Gastrocnemius medialis (tissue), 4 donors: ENCODE measurements around the gene ITIH1. TPM values are rescaled to one million over a fixed set of nuclear protein-coding genes. Genes with fewer than 3 reads are reported as not detected.

Source experiments
- ATAC-seq, 2 donors: fragments of 150-250 bp; one replicate each; pipeline ENCODE4 v1.9.1; 2016
- DNase-seq, 2 donors: peaks; one replicate each; pipeline ENCODE4 v3.0.0-alpha.2; 2019
- H3K27ac ChIP-seq, 4 donors: fragments of 200-600 bp; sonication (generic); 1 replicate in 1 of 4; 2 replicates in 3 of 4; pipeline ENCODE4 v1.5.1; 2016 to 2018; ENCODE audit warnings: mild to moderate bottlenecking in 2 of 4, moderate library complexity in 1 of 4
- H3K27me3 ChIP-seq, 3 donors: fragments of 200-600 bp; sonication (generic) in 2 of 3; 1 replicate in 1 of 3; 2 replicates in 2 of 3; pipeline versions ENCODE4 v1.5.1 to v1.6.0; 2016 to 2019; ENCODE audit warnings: mild to moderate bottlenecking in 1 of 3, moderate library complexity in 1 of 3
- H3K36me3 ChIP-seq, 2 donors: fragments of 200-600 bp; sonication (generic) in 1 of 2; one replicate each; pipeline ENCODE4 v1.5.1; 2017 to 2018
- H3K4me1 ChIP-seq, 2 donors: fragments of 200-600 bp; sonication (generic) in 1 of 2; one replicate each; pipeline ENCODE4 v1.5.1; 2016 to 2017; ENCODE audit warnings: mild to moderate bottlenecking in 2 of 2
- H3K4me3 ChIP-seq, 4 donors: fragments of 200-600 bp; sonication (generic) in 3 of 4; 1 replicate in 1 of 4; 2 replicates in 3 of 4; pipeline ENCODE4 v1.5.1; 2016 to 2019; ENCODE audit warnings: mild to moderate bottlenecking in 2 of 4
- H3K9me3 ChIP-seq, 3 donors: fragments of 200-600 bp; sonication (generic) in 2 of 3; 1 replicate in 1 of 3; 2 replicates in 2 of 3; pipeline ENCODE4 v1.5.1; 2016 to 2019
- POLR2A ChIP-seq, 2 donors: fragments of 450-650 bp; IDR thresholded peaks; one replicate each; pipeline ENCODE4 v1.6.1; 2017; ENCODE audit warnings: antibody characterized with exemption in 2 of 2, mild to moderate bottlenecking in 2 of 2, moderate library complexity in 2 of 2
- in situ Hi-C, 4 donors: fragments of 200-750 bp; cut with MboI; loops; one replicate each; pipeline versions ENCODE4 v1.15.0 to v1.8.0; 2017; ENCODE audit warnings: low sequenced_read_pairs in 4 of 4
- intact Hi-C: fragments of 100-400 bp; cut with DNase I; formaldehyde crosslinking; loops from one replicate; pipeline ENCODE4 v1.15.1; 2023; ENCODE audit warnings: low total_unique reads
- total RNA-seq, 4 donors: library from RNA; depleted of rRNA; stranded (reverse); fragments of >200 nt; gene quantifications; one replicate each; pipeline versions ENCODE4 v1.1.0 to v1.2.3, GENCODE V29; 2016
- TF ChIP-seq, protein P1 (sequence below), 5 experiments: fragments of 450-650 bp in 3 of 5; fragments of 200-600 bp in 2 of 5; sonication (generic) in 2 of 5; IDR thresholded peaks in 4 of 5; conservative IDR thresholded peaks in 1 of 5; 1 replicate in 4 of 5; 2 replicates in 1 of 5; pipeline ENCODE4 v1.5.1; 2016 to 2019; ENCODE audit warnings: antibody characterized with exemption in 5 of 5, mild to moderate bottlenecking in 3 of 5, moderate library complexity in 3 of 5

ITIH1 gene
- total RNA-seq, 4 donors from 2014 or later = 0.72 to 2.1 TPM; not detected in 2

DNA sequence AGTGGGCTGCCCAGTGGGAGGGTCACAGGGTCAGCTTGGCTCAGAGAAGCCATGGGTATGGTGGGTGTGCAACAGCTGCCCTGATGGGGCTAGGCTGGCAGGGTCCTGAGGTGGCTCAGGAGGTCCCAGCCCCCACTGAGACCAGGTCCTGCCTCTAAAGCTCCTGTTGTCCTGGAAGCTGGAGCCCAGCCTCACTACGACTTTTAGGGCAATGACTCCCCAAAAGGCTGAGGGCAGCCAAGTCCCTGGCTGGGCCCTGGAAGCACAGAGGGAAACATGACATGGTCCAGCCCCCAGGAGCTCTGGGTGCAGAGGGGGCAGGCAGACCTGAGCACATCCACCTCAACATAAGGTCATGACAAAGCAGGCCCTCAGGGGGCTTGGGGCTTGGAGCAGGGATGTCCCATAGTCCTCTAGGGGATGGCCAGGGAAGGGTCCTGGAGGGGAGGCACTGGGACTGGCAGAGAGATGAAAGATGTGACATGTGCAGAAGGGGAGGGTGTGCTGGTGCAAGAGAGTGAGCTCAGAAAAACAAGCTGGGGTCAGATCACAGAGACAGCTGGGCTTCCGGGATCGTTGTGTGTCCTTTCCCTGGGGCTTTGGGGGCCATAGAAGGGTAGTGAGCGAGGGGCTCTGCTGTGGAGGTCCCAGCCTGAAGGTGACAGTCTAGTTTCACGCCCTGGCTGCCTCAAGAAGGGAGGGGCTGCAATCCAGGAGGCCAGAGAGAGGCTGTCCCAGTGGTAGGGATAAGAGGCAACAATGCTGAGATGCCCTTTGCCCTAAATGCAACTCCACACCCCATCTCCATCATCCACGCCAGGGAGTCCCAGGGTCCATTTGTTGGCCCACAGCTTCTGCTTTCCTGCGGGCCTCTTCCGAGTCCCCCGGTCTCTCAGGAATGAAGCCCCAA lies 16.6 kb downstream of the ITIH1 start:
- in situ Hi-C loops = no loop called here
- ATAC-seq (no peak), DNase-seq (no peak)
- TF ChIP-seq, protein P1, sequence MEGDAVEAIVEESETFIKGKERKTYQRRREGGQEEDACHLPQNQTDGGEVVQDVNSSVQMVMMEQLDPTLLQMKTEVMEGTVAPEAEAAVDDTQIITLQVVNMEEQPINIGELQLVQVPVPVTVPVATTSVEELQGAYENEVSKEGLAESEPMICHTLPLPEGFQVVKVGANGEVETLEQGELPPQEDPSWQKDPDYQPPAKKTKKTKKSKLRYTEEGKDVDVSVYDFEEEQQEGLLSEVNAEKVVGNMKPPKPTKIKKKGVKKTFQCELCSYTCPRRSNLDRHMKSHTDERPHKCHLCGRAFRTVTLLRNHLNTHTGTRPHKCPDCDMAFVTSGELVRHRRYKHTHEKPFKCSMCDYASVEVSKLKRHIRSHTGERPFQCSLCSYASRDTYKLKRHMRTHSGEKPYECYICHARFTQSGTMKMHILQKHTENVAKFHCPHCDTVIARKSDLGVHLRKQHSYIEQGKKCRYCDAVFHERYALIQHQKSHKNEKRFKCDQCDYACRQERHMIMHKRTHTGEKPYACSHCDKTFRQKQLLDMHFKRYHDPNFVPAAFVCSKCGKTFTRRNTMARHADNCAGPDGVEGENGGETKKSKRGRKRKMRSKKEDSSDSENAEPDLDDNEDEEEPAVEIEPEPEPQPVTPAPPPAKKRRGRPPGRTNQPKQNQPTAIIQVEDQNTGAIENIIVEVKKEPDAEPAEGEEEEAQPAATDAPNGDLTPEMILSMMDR (IDR thresholded peaks at IDR 0.05 in 4 of 5, conservative IDR thresholded peaks at IDR 0.05 in 1 of 5) = no peak
- no peak for TF ChIP-seq POLR2A (IDR thresholded peaks at IDR 0.05)
- Histone ChIP-seq H3K4me1 (no peaks in the 10 kb centered on the region), H3K27me3 (no peaks in the 10 kb centered on the region), H3K36me3 (no peaks in the 10 kb centered on the region), H3K4me3 (no peak overlapping the region), H3K9me3 (no peaks in the 10 kb centered on the region), H3K27ac (no peak overlapping the region)
- intact Hi-C loops = no loop called here

DNA sequence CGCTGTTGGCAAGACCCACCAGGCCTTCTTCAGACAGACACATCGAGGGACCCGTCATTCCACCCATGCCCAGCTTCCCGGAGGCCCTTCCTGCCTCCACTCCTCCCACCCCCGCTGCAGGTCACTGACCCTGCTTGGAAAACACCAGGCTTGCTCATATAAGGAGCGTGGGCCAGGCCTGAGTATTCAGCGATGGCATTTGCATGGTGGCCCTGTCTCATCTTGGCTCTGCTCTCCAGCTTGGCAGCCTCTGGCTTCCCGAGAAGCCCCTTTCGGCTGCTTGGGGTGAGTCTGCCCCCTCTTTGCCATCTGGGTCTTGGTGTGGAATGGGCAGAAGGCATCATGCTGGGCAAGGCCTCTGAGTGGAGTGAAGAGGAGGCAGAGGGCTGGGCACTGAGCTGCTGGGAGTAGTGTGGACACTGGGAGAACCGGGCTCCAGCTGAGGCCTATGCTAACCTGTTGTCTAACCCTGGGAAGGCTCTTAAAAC lies 17.3 kb downstream of the ITIH1 start, which contains the start of gene ITIH3:
TSS of gene ITIH3 (plus strand) at position 185 of the 488 bp plus-strand sequence. CDS start at position 193, 8 bp downstream.
- DNase-seq (no peak), ATAC-seq (no peak)
- TF ChIP-seq POLR2A (IDR thresholded peaks at IDR 0.05) = no peak
- TF ChIP-seq, protein P1 (IDR thresholded peaks at IDR 0.05 in 4 of 5, conservative IDR thresholded peaks at IDR 0.05 in 1 of 5) = no peak
- Histone ChIP-seq H3K4me1 (no peaks in the 10 kb centered on the region), H3K27ac (no peak within 1 kb of the TSS), H3K27me3 (no peaks in the 10 kb centered on the region), H3K4me3 (no peak within 1 kb of the TSS), H3K9me3 (no peaks in the 10 kb centered on the region), H3K36me3 (no peaks in the 10 kb centered on the region)
- in situ Hi-C loops = no loop called here
- intact Hi-C loops = no loop called here

DNA sequence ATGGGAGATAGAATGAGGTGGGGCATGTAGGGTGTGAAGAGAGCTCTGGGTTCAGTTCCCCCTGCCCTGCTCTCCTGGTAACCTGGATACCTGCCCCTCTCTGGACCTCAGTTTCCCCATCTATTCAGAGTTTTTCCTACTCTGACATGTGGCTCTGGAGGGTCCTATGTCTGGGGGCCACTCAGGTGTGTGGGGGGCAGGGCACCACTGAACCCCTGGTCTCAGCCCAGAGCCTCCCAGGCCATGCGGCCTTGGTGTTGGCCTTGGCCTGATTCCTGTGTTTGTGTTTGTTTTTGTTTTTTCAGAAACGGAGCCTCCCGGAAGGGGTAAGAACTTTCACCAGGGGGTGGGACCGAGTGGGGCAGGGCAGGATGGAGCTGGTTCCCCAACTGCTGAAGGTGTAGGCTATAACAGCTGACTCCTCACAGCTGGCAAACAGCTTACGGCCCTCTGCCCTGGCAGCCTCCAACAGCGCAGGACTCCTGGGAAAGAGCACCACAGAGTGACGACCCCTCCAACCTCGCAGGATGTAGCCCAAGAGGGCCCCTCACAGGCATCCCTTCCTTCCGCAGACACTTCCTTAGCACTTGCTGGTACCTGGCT lies 18.0 kb downstream of the ITIH1 start:
- TF ChIP-seq, protein P1 (IDR thresholded peaks at IDR 0.05 in 4 of 5, conservative IDR thresholded peaks at IDR 0.05 in 1 of 5) = no peak
- no peak for TF ChIP-seq POLR2A (IDR thresholded peaks at IDR 0.05)
- intact Hi-C loops = no loop called here
- DNase-seq = no peak
- Histone ChIP-seq H3K9me3 (no peaks in the 10 kb centered on the region), H3K4me3 (no peak overlapping the region), H3K27me3 (no peaks in the 10 kb centered on the region), H3K36me3 (no peaks in the 10 kb centered on the region), H3K4me1 (peaks cover 0 to 6% of the 10 kb centered on the region in 2 donors), H3K27ac (no peak overlapping the region)
- no peak for ATAC-seq
- in situ Hi-C loops = no loop called here

DNA sequence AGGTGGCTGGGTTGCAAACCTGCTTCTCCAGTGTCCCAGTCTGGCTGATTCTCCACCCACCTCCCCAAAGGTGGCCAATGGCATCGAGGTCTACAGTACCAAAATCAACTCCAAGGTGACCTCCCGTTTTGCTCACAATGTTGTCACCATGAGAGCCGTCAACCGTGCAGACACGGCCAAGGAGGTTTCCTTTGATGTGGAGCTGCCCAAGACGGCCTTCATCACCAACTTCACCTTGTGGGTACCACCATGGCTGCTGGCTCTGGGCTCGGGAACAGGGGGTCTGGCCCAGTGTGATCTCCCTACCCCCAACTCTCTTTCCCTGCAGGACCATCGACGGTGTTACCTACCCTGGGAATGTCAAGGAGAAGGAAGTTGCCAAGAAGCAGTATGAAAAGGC lies 19.0 kb downstream of the ITIH1 start:
- TF ChIP-seq POLR2A (IDR thresholded peaks at IDR 0.05) = no peak
- TF ChIP-seq, protein P1 (IDR thresholded peaks at IDR 0.05 in 4 of 5, conservative IDR thresholded peaks at IDR 0.05 in 1 of 5) = no peak
- H3K27me3 ChIP-seq = no peaks in the 10 kb centered on the region
- no peaks in the 10 kb centered on the region for H3K9me3 ChIP-seq
- no peak overlapping the region for H3K4me3 ChIP-seq
- ATAC-seq (no peak), DNase-seq (no peak)
- no peaks in the 10 kb centered on the region for H3K36me3 ChIP-seq
- no peak overlapping the region for H3K27ac ChIP-seq
- peaks cover 0 to 6% of the 10 kb centered on the region in 2 donors for H3K4me1 ChIP-seq
- intact Hi-C loops (no loop called here), in situ Hi-C loops (no loop called here)
